GM10248 (cell line): ENCODE measurements around the gene NDST1.

ENCODE experiments used
- CTCF ChIA-PET: fragments of 300-600 bp; sonication (Branson Sonifier 250); formaldehyde crosslinking; extraction: SDS; loops from one replicate; lab custom pipeline; 2021; ENCODE audit warnings: antibody characterized with exemption; lab: Yijun Ruan, JAX
- POLR2A ChIA-PET: fragments of 350-650 bp; sonication (Branson Sonifier 250); formaldehyde crosslinking; extraction: SDS; loops from one replicate; lab custom pipeline; 2020; ENCODE audit warnings: antibody characterized with exemption; lab: Yijun Ruan, JAX
- DNase-seq: peaks from one replicate; pipeline ENCODE4 v3.0.0; 2012; ENCODE audit errors: extremely low spot score
- CTCF ChIP-seq: IDR thresholded peaks from 2 replicates; pipeline ENCODE4 v1.5.1; 2012; ENCODE audit warnings: mild to moderate bottlenecking, low read depth; ENCODE audit errors: extremely low read depth, missing control alignments, control extremely low read depth

Gene NDST1

DNA sequence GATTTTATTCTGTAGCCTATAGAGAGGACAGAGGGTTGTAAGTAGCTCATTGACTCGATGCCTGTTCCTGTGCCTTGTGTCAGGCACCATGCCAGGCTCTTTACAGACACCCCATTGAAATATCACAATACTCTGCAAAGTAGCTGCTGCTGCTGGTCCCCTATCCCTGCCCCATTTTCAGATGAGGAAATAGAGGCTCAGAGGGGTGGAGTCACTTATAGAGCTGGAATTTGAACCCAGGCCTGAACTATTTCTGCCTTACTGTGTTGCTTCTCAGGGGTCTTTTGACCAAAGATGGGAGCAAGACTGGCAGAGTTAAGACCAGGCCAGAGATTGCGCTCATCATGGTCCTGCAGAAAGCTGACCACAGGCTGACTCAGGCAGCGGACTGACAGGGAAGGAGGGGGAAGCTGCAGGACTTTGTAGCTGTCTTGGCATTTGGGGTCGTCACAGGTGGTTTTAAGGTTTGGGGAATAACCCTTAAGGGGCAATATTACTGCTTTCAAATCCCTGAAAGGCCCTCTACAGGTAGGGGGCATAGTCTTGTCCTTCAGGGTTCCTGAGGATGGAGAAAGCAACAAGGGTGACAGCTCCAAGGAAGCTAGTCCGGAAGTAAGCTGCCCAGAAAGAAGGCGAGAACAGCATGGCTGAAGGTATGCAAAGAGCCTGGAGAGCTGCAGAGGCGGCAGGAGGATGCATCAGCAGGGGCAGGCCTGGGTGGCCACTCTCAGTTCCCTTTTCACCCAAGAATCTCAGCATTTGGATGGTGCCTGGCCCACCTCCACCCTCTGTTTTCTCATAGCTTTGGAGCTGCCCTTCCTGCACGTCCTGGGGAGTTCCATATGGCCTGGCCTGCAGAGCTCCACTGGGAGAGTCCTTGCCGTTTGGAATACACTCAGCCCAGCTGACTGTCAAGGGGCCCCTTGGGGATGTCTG is 18.3 kb upstream of the NDST1 start:
- peak; percentile 86 for DNase-seq
- TF ChIP-seq CTCF, result no peak
- ChIA-PET CTCF (interaction anchor here (0.7 to 6.5 kb wide), 16 partner anchors 10 to 72 kb away, joined by 3 to 45 read pairs (median 5); partner anchors contain the start of gene RPS14), POLR2A (interaction anchor here (0.9 to 1.6 kb wide), 4 partner anchors 9 to 79 kb away, joined by 4 to 8 read pairs (median 5); partner anchors contain the start of genes CD74 and RPS14)

DNA sequence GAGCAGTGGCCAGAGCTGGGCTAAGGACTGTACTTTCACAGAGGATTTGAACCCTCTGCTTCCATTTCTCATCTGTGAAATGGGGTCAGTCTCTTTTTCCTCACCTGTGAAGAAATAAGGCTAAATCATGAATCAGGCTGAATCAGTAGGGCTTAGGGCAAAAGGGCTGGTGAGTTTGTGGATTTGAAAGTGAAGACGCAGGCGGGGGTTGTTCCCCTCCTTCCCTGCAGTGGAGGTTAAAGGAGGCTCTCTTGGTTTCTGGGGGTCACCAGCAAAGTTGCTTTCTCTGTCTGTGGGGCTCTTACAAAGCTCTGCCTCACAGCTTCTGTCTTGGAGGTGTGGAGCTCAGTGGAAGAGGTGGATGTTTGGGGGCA is 17.6 kb upstream of the NDST1 start:
- ChIA-PET POLR2A (interaction anchor here (0.9 to 1.6 kb wide), 4 partner anchors 8 to 80 kb away, joined by 4 to 8 read pairs (median 5); partner anchors contain the start of genes CD74 and RPS14), CTCF (interaction anchor here (0.6 to 6.5 kb wide), 15 partner anchors 9 to 310 kb away, joined by 3 to 45 read pairs (median 5); partner anchors contain the start of gene RPS14)
- DNase-seq, result no peak
- TF ChIP-seq CTCF, result no peak

DNA sequence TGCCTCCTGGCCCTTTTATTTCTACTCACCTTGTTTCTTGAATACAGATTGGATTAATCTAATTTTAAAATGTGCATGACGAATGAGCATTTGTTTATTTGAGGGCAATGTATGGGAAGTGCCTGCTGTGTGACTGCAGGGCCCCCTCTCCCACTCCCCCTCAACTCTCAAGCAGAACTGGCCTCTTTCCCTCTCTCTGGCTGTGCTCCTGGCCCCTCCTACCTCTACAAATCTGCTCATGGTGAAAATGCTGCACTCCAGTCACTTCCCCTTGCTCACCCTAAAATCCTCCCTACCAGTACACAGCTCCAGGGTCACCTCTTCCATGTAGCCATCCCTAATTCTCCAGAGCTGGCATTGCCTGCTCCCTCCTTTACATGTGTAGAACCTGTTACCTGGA is 17.2 kb upstream of the NDST1 start:
- no peak for DNase-seq
- ChIA-PET POLR2A (interaction anchor here (1.1 to 1.6 kb wide), 2 partner anchors 8 to 41 kb away, joined by 4 to 5 read pairs; partner anchors contain the start of gene RPS14), CTCF (interaction anchor here (0.6 to 6.5 kb wide), 9 partner anchors 9 to 310 kb away, joined by 3 to 45 read pairs (median 5); partner anchors contain the start of gene RPS14)
- no peak for TF ChIP-seq CTCF

DNA sequence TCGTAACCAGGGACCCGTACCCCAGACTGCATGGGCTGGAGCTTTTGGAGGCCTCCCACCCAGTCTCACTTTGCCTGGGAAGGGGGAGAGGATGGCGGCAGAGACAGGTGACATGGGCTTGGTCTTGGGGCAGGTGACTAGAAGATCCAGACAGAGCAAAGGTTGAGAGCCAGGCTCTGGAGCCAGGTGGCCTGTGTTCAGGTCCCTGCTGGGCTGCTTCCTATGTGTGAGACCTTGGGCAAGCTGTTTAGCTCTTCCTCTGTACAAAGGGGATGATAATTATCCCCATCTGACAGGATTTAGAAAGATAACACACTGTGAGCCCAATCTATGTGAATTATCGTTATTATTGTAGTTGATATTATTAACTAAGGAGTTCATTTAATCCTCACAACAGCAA is 16.1 kb upstream of the NDST1 start:
- ChIA-PET POLR2A (no interaction called here), CTCF (interaction anchor here (0.8 to 6.5 kb wide), 8 partner anchors 10 to 355 kb away, joined by 3 to 45 read pairs (median 4); no protein-coding TSS in a partner anchor)
- TF ChIP-seq CTCF, result no peak
- no peak for DNase-seq

DNA sequence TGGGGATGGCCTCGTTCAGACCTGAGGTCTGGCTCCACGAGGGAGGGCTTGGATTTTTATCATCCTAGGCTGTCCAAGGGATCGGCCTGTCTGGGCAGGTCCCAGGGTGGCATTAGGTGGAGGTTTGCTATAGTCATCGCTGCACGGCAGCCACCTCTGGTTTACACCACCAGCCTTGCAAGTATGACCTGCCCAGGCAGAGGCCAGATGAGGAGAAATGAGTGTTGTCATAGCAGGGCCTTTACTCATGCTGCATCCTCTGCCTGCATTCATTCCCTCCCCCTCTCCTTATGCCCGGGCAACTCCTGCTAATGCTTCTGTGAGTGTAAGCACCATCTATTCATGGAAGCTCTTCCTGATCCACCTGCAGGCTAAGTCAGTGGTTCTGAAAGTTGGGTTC is 15.3 kb upstream of the NDST1 start:
- ChIA-PET CTCF (interaction anchor here (0.8 to 6.5 kb wide), 7 partner anchors 9 to 354 kb away, joined by 3 to 45 read pairs (median 3); no protein-coding TSS in a partner anchor), POLR2A (interaction anchor here (0.7 kb wide), 1 partner anchor 825 kb away, joined by 8 read pairs; no protein-coding TSS in a partner anchor)
- DNase-seq, result no peak
- TF ChIP-seq CTCF, result no peak

DNA sequence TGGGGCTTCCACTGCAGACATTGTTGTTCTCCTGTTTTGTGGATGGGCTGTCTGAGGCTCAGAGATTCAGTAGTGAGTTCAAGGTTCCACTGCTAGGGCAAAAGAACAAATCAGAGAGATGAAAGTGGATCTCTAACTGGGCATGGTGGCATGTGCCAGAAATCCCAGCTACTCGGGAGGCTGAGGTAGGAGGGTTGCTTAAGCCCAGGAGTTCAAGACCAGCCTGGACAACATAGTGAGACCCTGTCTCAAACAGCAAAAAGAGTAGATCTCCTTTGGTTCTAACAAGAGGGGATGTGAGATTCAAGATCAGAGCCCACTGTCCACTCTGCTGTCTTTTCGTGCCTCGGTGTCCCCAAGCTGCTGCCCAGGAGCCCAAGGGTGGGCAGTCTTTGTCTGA is 11.8 kb upstream of the NDST1 start:
- no peak for DNase-seq
- CTCF ChIA-PET, result interaction anchor here (1.2 to 6.6 kb wide), 5 partner anchors 9 to 55 kb away, joined by 3 to 26 read pairs (median 4); no protein-coding TSS in a partner anchor
- POLR2A ChIA-PET, result no interaction called here
- TF ChIP-seq CTCF, result no peak
